ENCODE measurements around the gene PLCE1. TPM values are rescaled to one million over a fixed set of nuclear protein-coding genes. Genes with fewer than 3 reads are reported as not detected.
"Not testable (repeated sequence)": the region's sequence is repeated elsewhere in the genome, so short reads cannot be mapped to it uniquely, and the experiment has no call there.

The PLCE1 gene
- total RNA-seq, 4 donors from 2014 or later, result 17.7 to 26.7 (median 20.8) TPM

DNA sequence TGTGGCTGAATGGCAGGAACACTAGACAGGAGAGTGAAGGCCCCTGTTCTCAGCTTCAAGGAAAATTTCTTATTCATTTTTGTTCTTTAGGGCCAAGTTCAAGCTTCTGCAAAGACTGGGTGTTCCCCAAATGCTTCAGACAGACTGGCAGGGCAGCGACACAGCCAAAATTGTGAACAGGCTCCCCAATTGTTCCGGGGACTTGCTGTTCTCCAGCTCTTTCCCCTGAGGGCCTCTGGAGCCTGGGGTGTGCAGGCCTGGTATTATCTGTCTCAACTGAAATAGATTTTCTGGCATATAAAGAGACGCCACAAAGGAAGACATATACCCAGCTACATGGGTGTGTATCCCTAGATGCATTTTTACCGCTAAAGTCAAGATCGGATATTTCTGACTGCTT, 30.3 kb upstream of the PLCE1 start:
- no peak for DNase-seq (ENCODE audit: extremely low spot score)
- no peaks in the 10 kb centered on the region for H3K9me3 ChIP-seq
- no peaks in the 10 kb centered on the region for H3K4me1 ChIP-seq
- H3K36me3 ChIP-seq, result no peaks in the 10 kb centered on the region
- peak overlapping the region in 3 of 4 donors; percentile 5 to 57 (median 18) for H3K27ac ChIP-seq (replicated peaks in 1 of 4)
- TF ChIP-seq, protein P1, sequence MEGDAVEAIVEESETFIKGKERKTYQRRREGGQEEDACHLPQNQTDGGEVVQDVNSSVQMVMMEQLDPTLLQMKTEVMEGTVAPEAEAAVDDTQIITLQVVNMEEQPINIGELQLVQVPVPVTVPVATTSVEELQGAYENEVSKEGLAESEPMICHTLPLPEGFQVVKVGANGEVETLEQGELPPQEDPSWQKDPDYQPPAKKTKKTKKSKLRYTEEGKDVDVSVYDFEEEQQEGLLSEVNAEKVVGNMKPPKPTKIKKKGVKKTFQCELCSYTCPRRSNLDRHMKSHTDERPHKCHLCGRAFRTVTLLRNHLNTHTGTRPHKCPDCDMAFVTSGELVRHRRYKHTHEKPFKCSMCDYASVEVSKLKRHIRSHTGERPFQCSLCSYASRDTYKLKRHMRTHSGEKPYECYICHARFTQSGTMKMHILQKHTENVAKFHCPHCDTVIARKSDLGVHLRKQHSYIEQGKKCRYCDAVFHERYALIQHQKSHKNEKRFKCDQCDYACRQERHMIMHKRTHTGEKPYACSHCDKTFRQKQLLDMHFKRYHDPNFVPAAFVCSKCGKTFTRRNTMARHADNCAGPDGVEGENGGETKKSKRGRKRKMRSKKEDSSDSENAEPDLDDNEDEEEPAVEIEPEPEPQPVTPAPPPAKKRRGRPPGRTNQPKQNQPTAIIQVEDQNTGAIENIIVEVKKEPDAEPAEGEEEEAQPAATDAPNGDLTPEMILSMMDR (IDR thresholded peaks at IDR 0.05), result no peak
- TF ChIP-seq POLR2A (IDR thresholded peaks at IDR 0.05; ENCODE audit: low read depth) (no peak), EP300 (IDR thresholded peaks at IDR 0.05) (no peak), POLR2AphosphoS5 (IDR thresholded peaks at IDR 0.05) (no peak)
- no peak overlapping the region for H3K4me3 ChIP-seq
- whole genome bisulfite sequencing, result 92% methylated on average over 4 of the region's 5 CpGs
- no peaks in the 10 kb centered on the region for H3K27me3 ChIP-seq
- intact Hi-C loops (cut with DNase I), result no loop called here

GRCh38 chr10:93965911-93966310, 27.8 kb upstream of the PLCE1 start:
- no peak for DNase-seq (ENCODE audit: extremely low spot score)
- intact Hi-C loops (cut with DNase I), result no loop called here
- Histone ChIP-seq H3K27me3 (no peaks in the 10 kb centered on the region), H3K36me3 (no peaks in the 10 kb centered on the region), H3K4me3 (no peak overlapping the region), H3K27ac (replicated peaks in 1 of 4) (no peak overlapping the region), H3K9me3 (no peaks in the 10 kb centered on the region), H3K4me1 (no peaks in the 10 kb centered on the region)
- TF ChIP-seq POLR2AphosphoS5 (IDR thresholded peaks at IDR 0.05), result no peak

DNA sequence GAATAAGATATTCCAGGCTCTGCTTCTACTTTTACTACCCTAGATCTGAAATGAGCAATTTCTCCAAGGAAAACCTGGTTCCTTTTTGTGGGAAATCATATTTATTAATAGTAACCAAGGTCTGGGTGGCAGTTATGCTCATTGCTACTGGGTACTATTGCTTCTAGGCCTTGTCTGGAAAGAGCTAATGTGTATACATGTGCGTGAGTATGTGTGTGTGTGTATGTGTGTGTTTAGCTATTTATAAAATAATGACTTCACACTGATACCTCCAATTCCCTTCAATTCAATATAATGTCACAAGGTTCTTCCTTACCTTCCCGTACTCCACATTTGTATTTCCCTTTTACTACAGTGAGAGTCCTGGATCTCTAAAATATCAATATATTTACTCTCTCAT, 26.0 kb upstream of the PLCE1 start:
- no peaks in the 10 kb centered on the region for H3K4me1 ChIP-seq
- WGBS, result 95% methylated on average over 2 of the region's 2 CpGs

DNA sequence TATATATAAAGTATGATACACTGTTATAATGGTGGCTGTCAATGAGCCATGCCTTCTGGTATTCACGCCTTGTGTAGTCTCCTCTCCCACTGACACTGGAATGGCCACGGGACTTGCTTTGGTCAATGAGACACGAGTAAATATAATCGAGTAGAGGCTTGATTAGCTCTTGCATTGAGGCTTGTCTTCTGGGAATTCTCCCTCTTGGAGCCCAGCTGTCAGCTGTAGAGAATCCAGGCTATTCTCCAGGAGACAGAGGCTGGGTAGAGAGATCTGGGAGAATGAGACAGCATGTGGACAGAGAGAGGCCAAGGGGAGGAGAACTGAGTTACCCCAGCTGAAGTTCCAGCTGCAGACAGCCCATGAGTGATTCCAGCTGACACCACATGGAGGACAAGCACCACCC, 25.2 kb upstream of the PLCE1 start:
- TF ChIP-seq POLR2AphosphoS5 (IDR thresholded peaks at IDR 0.05), result no peak
- no peak for TF ChIP-seq POLR2A (IDR thresholded peaks at IDR 0.05; ENCODE audit: low read depth)
- TF ChIP-seq, protein P1 (IDR thresholded peaks at IDR 0.05), result no peak
- no peak for TF ChIP-seq EP300 (IDR thresholded peaks at IDR 0.05)
- Histone ChIP-seq H3K4me3 (no peak overlapping the region), H3K27me3 (no peaks in the 10 kb centered on the region), H3K27ac (replicated peaks in 1 of 4) (no peak overlapping the region), H3K9me3 (no peaks in the 10 kb centered on the region), H3K36me3 (no peaks in the 10 kb centered on the region), H3K4me1 (no peaks in the 10 kb centered on the region)
- no peak for DNase-seq (ENCODE audit: extremely low spot score)
- 76% methylated on average over 4 of the region's 4 CpGs for WGBS
- intact Hi-C loops (cut with DNase I), result no loop called here

More for the DNA sequence above, 26.0 kb upstream of the PLCE1 start:
- intact Hi-C loops (cut with DNase I), result no loop called here
- Histone ChIP-seq H3K4me3 (no peak overlapping the region), H3K36me3 (no peaks in the 10 kb centered on the region), H3K27ac (replicated peaks in 1 of 4) (no peak overlapping the region), H3K27me3 (no peaks in the 10 kb centered on the region), H3K9me3 (no peaks in the 10 kb centered on the region)
- DNase-seq (ENCODE audit: extremely low spot score), result no peak
- TF ChIP-seq EP300 (IDR thresholded peaks at IDR 0.05) (no peak), POLR2A (IDR thresholded peaks at IDR 0.05; ENCODE audit: low read depth) (no peak), POLR2AphosphoS5 (IDR thresholded peaks at IDR 0.05) (no peak)
- TF ChIP-seq, protein P1 (IDR thresholded peaks at IDR 0.05), result no peak

DNA sequence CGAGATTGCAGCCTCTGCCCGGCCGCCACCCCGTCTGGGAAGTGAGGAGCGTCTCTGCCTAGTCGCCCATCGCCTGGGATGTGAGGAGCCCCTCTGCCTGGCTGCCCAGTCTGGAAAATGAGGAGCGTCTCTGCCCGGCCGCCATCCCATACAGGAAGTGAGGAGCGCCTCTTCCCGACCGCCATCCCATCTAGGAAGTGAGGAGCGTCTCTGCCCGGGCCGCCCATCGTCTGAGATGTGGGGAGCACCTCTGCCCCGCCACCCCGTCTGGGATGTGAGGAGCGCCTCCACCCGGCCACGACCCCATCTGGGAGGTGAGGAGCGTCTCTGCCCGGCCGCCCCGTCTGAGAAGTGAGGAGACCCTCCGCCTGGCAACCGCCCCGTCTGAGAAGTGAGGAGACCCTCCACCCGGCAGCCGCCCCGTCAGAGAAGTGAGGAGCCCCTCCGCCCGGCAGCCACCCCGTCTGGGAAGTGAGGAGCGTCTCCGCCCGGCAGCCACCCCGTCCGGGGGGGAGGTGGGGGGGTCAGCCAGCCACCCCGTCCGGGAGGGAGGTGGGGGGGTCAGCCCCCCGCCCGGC, 23.2 kb upstream of the PLCE1 start:
- H3K27me3 ChIP-seq; H3K27ac ChIP-seq (replicated peaks in 1 of 4); H3K4me1 ChIP-seq; DNase-seq (ENCODE audit: extremely low spot score); H3K9me3 ChIP-seq; H3K4me3 ChIP-seq; intact Hi-C loops (cut with DNase I); H3K36me3 ChIP-seq: not testable (repeated sequence)
- 96% methylated on average over 14 of the region's 44 CpGs for WGBS

DNA sequence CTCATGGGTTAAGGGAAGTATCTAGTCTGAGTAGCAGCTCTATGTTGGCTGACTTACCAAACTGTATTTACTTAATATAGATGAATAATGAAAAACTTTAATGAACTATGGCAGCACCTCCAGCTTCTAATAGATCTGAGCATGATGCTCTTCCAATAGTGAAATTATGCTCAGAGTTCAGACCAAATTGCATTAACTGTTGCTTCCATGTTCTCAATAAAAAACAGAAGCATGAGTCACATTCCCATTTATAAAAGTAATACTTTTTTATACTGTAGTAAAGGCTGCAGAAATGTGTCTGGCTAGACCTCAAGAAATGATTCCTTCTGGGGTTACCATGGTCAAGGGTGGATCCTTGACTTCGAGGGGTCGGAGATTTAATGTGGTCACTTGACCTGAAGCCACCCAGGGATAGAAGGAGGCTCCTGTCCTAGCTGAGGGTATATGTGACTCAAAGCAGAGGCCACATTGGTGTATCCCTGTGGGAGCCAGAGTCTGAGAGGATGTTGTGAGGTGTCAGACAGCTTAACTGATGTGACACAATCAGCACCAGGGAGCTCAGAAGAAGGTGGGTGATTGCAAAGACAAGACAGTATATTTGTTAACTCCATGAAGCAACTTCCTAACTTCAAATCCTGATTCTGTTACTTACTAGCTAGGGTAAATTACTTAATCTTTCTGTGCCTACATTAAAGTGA, 19.8 kb upstream of the PLCE1 start:
- no peak for DNase-seq (ENCODE audit: extremely low spot score)
- intact Hi-C loops (cut with DNase I), result no loop called here
- TF ChIP-seq, protein P1 (IDR thresholded peaks at IDR 0.05), result no peak
- no peak for TF ChIP-seq EP300 (IDR thresholded peaks at IDR 0.05)
- Histone ChIP-seq H3K27ac (replicated peaks in 1 of 4) (no peak overlapping the region), H3K27me3 (no peaks in the 10 kb centered on the region), H3K4me3 (no peak overlapping the region), H3K4me1 (no peaks in the 10 kb centered on the region), H3K9me3 (no peaks in the 10 kb centered on the region), H3K36me3 (no peaks in the 10 kb centered on the region)
- 95% methylated on average over 2 of the region's 2 CpGs for WGBS

Measured in esophagus muscularis mucosa (tissue), 4 donors.